K562 (cell line): Measurements from ENCODE around the gene MCMBP. TPM values are rescaled to one million over a fixed set of nuclear protein-coding genes. Genes with fewer than 3 reads are reported as not detected.

ENCODE experiments used
- CCAR2 ChIP-seq: fragments of 200-400 bp; formaldehyde crosslinking; IDR thresholded peaks from 2 replicates; pipeline ENCODE4 v1.6.1; 2017; ENCODE audit warnings: mild to moderate bottlenecking, low read depth, low read length
- CEBPB ChIP-seq: fragments of 450-650 bp; IDR thresholded peaks from 2 replicates; pipeline ENCODE4 v1.6.1; 2016; ENCODE audit warnings: missing genetic modification characterization, missing compliant biosample characterization
- SIX5 ChIP-seq, 2 experiments: IDR thresholded peaks; 2 replicates each; pipeline ENCODE4 v1.6.1; 2011; ENCODE audit warnings: low read length in 2 of 2, borderline replicate concordance in 1 of 2, low read depth in 1 of 2, mild to moderate bottlenecking in 1 of 2, moderate library complexity in 1 of 2; ENCODE audit not compliant: insufficient read depth in 1 of 2
- SNIP1 ChIP-seq: fragments of 450-650 bp; IDR thresholded peaks from 2 replicates; pipeline ENCODE4 v1.7.1; 2017; ENCODE audit warnings: low read depth, mild to moderate bottlenecking
- ZNF217 ChIP-seq: sonication (generic); formaldehyde crosslinking; IDR thresholded peaks from 2 replicates; pipeline ENCODE4 v1.8.0; 2022; ENCODE audit warnings: mild to moderate bottlenecking, missing genetic modification reagents
- ZNF766 ChIP-seq: fragments of 200-800 bp; sonication (Bioruptor generic); conservative IDR thresholded peaks from 2 replicates; pipeline ENCODE4 v1.6.1; 2016; ENCODE audit warnings: missing genetic modification characterization, missing compliant biosample characterization
- polyA plus RNA-seq, 8 experiments: library from polyadenylated mRNA; depleted of rRNA in 4 of 8; stranded (reverse) in 5 of 8; unstranded in 3 of 8; fragments of >200 nt; fragmentation: Nextera tagmentation in 2 of 8; fragmentation: Illumina TruSeq in 1 of 8; extraction: Ambion mirVana in 2 of 8; extraction: Trizol in 1 of 8; gene quantifications; 2 replicates each; pipeline versions ENCODE4 v1.2.1 to v1.2.3, GENCODE V29; 2011 to 2014; ENCODE audit warnings: inconsistent platforms in 1 of 8, missing spikeins in 1 of 8
- total RNA-seq, 7 experiments: library from RNA; depleted of rRNA in 6 of 7; stranded (reverse); fragments of >200 nt in 6 of 7; fragmentation: Illumina TruSeq in 2 of 7; extraction: Trizol in 2 of 7; gene quantifications; 2 replicates each; pipeline versions ENCODE4 v1.2.1 to v1.2.3, GENCODE V29; 2011 to 2021; ENCODE audit warnings: low replicate concordance in 1 of 7
- TF ChIP-seq, protein P1 (sequence below), 2 experiments: IDR thresholded peaks in 1 of 2; conservative IDR thresholded peaks in 1 of 2; 2 replicates each; pipeline ENCODE4 v1.6.1; 2016; ENCODE audit warnings: low read depth in 2 of 2, mild to moderate bottlenecking in 1 of 2, missing compliant biosample characterization in 1 of 2, missing genetic modification characterization in 1 of 2, moderate library complexity in 1 of 2
- TF ChIP-seq, protein P2 (sequence below): sonication (generic); IDR thresholded peaks from 2 replicates; pipeline ENCODE4 v1.6.1; 2016
- TF ChIP-seq, protein P3 (sequence below): fragments of 450-650 bp; IDR thresholded peaks from 2 replicates; pipeline ENCODE4 v1.6.1; 2014; ENCODE audit warnings: low read depth, mild to moderate bottlenecking, moderate library complexity, borderline replicate concordance
- TF ChIP-seq, protein P4 (sequence below), 2 experiments: fragments of 450-650 bp; IDR thresholded peaks; 2 replicates each; pipeline ENCODE4 v1.6.1; 2016; ENCODE audit warnings: mild to moderate bottlenecking in 2 of 2, borderline replicate concordance in 1 of 2, low read depth in 1 of 2, moderate library complexity in 1 of 2

MCMBP gene
- total and polyA plus RNA-seq, 9 of the 15 experiments (the other 6 are each of a cell fraction or from before 2014, with no cell fraction given): 11.2 to 74.3 (median 50.5) TPM

DNA sequence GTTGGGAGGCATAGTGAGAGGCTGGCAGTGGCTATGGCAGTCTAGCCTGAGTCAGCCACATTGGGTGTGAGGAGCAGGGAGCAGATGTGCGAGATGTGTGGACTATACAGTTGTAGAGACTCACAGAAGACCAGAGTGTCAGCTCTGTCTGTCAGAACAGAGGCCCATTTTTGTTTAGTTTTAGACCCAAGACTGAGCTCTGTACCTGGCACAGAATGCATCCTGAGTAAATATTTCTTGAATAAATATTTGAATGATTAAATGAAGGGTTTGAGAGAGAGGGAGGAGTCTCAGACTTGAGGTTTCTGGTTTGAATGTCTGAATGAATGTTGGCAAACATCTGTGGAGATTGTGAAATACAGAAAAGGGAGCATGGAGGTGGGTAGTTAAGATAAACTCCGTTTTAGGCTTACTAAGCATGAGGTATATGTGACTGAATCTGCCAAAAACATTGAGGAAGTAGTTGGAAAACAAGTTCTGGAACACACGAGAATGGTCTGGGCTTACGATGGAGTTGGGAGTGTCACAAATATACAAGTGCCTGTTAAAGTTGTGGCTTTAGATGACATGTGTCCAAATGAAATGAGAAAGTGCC, 23.5 kb upstream of the MCMBP start (continued):
- TF ChIP-seq, protein P1, sequence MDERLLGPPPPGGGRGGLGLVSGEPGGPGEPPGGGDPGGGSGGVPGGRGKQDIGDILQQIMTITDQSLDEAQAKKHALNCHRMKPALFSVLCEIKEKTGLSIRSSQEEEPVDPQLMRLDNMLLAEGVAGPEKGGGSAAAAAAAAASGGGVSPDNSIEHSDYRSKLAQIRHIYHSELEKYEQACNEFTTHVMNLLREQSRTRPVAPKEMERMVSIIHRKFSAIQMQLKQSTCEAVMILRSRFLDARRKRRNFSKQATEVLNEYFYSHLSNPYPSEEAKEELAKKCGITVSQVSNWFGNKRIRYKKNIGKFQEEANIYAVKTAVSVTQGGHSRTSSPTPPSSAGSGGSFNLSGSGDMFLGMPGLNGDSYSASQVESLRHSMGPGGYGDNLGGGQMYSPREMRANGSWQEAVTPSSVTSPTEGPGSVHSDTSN (CRISPR knock-in tag; IDR thresholded peaks at IDR 0.05; ENCODE audit: low read depth): no peak
- TF ChIP-seq, protein P1 (tag; conservative IDR thresholded peaks at IDR 0.05; ENCODE audit: low read depth): no peak
- TF ChIP-seq CCAR2 (no peak), ZNF217 (CRISPR knock-in tag) (no peak), CEBPB (peak; percentile 94), SNIP1 (no peak), SIX5 (IDR thresholded peaks at IDR 0.05; ENCODE audit: borderline replicate concordance in 1 of 2, insufficient read depth in 1 of 2, low read depth in 1 of 2, low read length in 2 of 2) (no peak), ZNF766 (CRISPR knock-in tag) (0 out of 2 replicates have a peak, but pooled peaks have one; percentile 19)
- TF ChIP-seq, protein P2, sequence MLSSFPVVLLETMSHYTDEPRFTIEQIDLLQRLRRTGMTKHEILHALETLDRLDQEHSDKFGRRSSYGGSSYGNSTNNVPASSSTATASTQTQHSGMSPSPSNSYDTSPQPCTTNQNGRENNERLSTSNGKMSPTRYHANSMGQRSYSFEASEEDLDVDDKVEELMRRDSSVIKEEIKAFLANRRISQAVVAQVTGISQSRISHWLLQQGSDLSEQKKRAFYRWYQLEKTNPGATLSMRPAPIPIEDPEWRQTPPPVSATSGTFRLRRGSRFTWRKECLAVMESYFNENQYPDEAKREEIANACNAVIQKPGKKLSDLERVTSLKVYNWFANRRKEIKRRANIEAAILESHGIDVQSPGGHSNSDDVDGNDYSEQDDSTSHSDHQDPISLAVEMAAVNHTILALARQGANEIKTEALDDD: peak; percentile 90
- TF ChIP-seq, protein P3, sequence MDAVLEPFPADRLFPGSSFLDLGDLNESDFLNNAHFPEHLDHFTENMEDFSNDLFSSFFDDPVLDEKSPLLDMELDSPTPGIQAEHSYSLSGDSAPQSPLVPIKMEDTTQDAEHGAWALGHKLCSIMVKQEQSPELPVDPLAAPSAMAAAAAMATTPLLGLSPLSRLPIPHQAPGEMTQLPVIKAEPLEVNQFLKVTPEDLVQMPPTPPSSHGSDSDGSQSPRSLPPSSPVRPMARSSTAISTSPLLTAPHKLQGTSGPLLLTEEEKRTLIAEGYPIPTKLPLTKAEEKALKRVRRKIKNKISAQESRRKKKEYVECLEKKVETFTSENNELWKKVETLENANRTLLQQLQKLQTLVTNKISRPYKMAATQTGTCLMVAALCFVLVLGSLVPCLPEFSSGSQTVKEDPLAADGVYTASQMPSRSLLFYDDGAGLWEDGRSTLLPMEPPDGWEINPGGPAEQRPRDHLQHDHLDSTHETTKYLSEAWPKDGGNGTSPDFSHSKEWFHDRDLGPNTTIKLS: no peak
- TF ChIP-seq, protein P4, sequence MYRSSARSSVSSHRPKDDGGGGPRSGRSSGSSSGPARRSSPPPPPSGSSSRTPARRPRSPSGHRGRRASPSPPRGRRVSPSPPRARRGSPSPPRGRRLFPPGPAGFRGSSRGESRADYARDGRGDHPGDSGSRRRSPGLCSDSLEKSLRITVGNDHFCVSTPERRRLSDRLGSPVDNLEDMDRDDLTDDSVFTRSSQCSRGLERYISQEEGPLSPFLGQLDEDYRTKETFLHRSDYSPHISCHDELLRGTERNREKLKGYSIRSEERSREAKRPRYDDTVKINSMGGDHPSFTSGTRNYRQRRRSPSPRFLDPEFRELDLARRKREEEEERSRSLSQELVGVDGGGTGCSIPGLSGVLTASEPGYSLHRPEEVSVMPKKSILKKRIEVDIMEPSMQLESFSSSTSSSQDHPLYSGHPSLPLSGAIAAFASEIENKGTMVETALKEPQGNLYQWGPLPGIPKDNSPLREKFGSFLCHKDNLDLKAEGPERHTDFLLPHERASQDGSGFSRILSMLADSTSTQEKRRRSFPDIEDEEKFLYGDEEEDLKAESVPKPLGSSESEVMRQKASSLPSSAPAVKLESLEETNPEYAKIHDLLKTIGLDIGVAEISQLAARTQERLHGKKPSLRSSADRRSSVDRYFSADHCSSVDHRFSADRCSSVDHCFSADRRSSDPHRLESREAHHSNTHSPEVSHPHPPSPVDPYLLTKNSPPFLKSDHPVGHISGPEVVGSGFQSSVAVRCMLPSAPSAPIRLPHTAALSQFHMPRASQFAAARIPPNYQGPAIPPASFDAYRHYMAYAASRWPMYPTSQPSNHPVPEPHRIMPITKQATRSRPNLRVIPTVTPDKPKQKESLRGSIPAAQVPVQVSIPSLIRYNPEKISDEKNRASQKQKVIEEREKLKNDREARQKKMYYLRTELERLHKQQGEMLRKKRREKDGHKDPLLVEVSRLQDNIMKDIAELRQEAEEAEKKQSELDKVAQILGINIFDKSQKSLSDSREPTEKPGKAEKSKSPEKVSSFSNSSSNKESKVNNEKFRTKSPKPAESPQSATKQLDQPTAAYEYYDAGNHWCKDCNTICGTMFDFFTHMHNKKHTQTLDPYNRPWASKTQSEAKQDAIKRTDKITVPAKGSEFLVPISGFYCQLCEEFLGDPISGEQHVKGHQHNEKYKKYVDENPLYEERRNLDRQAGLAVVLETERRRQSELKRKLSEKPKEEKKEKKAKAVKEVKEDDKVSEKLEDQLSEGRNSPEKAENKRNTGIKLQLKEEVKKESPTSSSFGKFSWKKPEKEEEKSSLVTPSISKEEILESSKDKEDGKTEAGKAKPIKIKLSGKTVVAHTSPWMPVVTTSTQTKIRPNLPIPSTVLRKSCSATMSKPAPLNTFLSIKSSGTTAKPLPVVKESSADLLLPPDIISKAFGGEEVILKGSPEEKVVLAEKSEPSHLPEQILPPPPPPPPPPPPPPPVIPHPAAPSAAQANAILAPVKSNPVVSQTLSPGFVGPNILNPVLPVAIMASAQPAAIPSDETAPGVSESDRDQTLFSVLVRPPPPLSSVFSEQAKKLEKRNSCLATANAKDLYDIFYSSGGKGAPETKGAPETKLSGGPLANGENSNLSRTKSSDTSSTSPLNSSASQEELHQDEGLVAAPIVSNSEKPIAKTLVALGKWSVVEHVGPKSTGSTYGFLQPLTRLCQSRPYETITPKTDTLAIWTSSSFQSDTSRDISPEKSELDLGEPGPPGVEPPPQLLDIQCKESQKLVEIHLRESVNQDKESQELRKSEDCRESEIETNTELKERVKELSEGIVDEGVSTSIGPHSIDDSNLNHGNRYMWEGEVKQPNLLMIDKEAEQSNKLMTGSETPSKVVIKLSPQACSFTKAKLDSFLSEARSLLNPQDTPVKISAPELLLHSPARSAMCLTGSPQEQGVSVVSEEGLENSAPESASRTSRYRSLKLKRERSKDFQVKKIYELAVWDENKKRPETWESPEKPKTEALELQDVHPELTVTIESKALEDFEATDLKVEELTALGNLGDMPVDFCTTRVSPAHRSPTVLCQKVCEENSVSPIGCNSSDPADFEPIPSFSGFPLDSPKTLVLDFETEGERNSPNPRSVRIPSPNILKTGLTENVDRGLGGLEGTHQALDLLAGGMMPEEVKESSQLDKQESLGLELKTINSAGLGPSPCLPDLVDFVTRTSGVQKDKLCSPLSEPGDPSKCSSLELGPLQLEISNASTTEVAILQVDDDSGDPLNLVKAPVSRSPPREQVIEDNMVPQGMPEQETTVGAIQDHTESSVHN (IDR thresholded peaks at IDR 0.05; ENCODE audit: borderline replicate concordance in 1 of 2, low read depth in 1 of 2): no peak
